HCT116 (cell line): ENCODE results near the gene CACNG5.

Source experiments
- CEBPB ChIP-seq: IDR thresholded peaks from 2 replicates; pipeline ENCODE4 v1.6.1; 2012; ENCODE audit warnings: low read depth
- CTCF ChIP-seq, 3 experiments: fragments of 200-600 bp in 1 of 3; sonication (generic) in 1 of 3; IDR thresholded peaks in 2 of 3; conservative IDR thresholded peaks in 1 of 3; 2 replicates each; pipeline ENCODE4 v1.5.1; 2012 to 2017; ENCODE audit warnings: low read depth in 2 of 3, low read length in 2 of 3, antibody characterized with exemption in 1 of 3, borderline replicate concordance in 1 of 3, control low read depth in 1 of 3, mild to moderate bottlenecking in 1 of 3, mixed read lengths in 1 of 3, mixed run types in 1 of 3, moderate library complexity in 1 of 3; ENCODE audit not compliant: insufficient read depth in 1 of 3
- POLR2A ChIP-seq: IDR thresholded peaks from 2 replicates; pipeline ENCODE4 v1.7.0; 2011; ENCODE audit warnings: borderline replicate concordance; ENCODE audit not compliant: insufficient read depth, insufficient read length; ENCODE audit errors: extremely low read depth
- POLR2AphosphoS5 ChIP-seq: IDR thresholded peaks from 2 replicates; pipeline ENCODE4 v1.6.1; 2011; ENCODE audit warnings: mild to moderate bottlenecking, low read depth, low read length, moderate library complexity

- TF ChIP-seq CEBPB (no peak), CTCF (IDR thresholded peaks at IDR 0.05 in 2 of 3, conservative IDR thresholded peaks at IDR 0.05 in 1 of 3; ENCODE audit: borderline replicate concordance in 1 of 3, insufficient read depth in 1 of 3, low read depth in 2 of 3, low read length in 2 of 3) (no peak), POLR2AphosphoS5 (no peak), POLR2A (no peak)
Observed at GRCh38 chr17:66910651-66911285, 75.9 kb downstream of the CACNG5 start.
